Measurements from ENCODE around the gene ZNF580. TPM values are rescaled to one million over a fixed set of nuclear protein-coding genes. Genes with fewer than 3 reads are reported as not detected.

Gene ZNF580
- total and polyA plus RNA-seq, 10 of the 15 experiments (the other 5 are each of a cell fraction or from before 2014, with no cell fraction given) = 2.3 to 31.8 (median 10.0) TPM

DNA sequence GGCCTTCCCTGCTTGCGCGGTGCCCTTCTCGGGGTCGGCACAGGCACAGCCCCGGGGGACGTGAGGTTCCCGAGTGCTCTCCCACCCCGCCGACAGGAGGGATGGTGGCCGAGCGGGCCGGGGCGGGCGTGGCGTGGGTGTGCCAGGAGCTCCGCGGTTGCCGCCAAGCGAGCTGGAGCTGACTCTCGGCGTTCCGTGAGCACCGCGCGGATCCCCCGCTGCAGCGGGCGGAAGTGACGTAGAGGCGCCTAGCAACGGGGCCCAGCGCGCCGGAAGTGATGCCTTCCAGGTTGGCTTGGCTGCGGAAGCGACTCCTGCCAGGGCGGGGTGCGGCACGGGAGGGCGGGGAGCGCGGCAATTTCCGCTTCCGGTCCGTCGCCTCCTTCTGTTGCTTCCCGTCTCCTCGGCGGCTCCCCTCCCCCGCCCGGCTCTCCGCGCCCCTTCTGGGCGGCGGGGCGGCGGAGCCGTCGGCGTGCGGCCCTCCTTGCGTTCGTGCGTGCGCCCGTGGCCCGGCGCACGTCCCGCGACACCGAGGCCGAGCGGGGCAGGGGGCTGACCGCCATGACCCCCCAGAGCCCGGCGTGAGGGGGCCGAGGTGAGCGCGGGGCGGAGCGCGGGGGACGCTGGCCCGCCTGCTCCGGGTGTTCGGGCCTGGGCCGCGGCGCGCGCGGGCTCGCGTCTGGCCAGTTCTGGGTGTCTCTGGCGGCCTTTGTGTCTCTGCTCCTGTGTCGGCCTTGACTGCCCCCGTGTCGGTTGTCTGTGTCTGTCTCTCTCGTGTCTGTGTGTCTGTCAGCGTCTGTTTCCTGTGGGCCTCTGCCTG lies 34.2 kb downstream of the ZNF580 start, which contains the start of gene EPN1 (continued):
- TF ChIP-seq RAD51 (IDR thresholded peaks at IDR 0.05) = no peak
- TF ChIP-seq, protein P1, sequence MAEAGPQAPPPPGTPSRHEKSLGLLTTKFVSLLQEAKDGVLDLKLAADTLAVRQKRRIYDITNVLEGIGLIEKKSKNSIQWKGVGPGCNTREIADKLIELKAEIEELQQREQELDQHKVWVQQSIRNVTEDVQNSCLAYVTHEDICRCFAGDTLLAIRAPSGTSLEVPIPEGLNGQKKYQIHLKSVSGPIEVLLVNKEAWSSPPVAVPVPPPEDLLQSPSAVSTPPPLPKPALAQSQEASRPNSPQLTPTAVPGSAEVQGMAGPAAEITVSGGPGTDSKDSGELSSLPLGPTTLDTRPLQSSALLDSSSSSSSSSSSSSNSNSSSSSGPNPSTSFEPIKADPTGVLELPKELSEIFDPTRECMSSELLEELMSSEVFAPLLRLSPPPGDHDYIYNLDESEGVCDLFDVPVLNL (IDR thresholded peaks at IDR 0.05; ENCODE audit: low read depth, low read length) = no peak
- peak; percentile 30; the same call in 1 of the 2 replicates for TF ChIP-seq ATF2 (IDR thresholded peaks at IDR 0.05; ENCODE audit: low read length)
- TF ChIP-seq GATAD2B (conservative IDR thresholded peaks at IDR 0.05; ENCODE audit: low read depth) = peak; percentile 90
- TF ChIP-seq ATF7 (IDR thresholded peaks at IDR 0.05; ENCODE audit: low read depth) = no peak
- TF ChIP-seq TARDBP (IDR thresholded peaks at IDR 0.05; ENCODE audit: borderline replicate concordance) = no peak
- TF ChIP-seq SREBF2 (IDR thresholded peaks at IDR 0.05; ENCODE audit: low read length) = peak; percentile 63; the same call in 1 of the 2 replicates
- TF ChIP-seq LARP7 (IDR thresholded peaks at IDR 0.05) = peak; percentile 97
- TF ChIP-seq, protein P2, sequence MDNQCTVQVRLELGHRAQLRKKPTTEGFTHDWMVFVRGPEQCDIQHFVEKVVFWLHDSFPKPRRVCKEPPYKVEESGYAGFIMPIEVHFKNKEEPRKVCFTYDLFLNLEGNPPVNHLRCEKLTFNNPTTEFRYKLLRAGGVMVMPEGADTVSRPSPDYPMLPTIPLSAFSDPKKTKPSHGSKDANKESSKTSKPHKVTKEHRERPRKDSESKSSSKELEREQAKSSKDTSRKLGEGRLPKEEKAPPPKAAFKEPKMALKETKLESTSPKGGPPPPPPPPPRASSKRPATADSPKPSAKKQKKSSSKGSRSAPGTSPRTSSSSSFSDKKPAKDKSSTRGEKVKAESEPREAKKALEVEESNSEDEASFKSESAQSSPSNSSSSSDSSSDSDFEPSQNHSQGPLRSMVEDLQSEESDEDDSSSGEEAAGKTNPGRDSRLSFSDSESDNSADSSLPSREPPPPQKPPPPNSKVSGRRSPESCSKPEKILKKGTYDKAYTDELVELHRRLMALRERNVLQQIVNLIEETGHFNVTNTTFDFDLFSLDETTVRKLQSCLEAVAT (IDR thresholded peaks at IDR 0.05) = no peak
- no peak for TF ChIP-seq KAT2A (conservative IDR thresholded peaks at IDR 0.05; ENCODE audit: control insufficient read depth, low read depth, low read length)
- TF ChIP-seq EP300 (IDR thresholded peaks at IDR 0.05; ENCODE audit: borderline replicate concordance in 1 of 2, control insufficient read depth in 1 of 2, low read depth in 2 of 2, low read length in 2 of 2) = no peak
- TF ChIP-seq, protein P3, sequence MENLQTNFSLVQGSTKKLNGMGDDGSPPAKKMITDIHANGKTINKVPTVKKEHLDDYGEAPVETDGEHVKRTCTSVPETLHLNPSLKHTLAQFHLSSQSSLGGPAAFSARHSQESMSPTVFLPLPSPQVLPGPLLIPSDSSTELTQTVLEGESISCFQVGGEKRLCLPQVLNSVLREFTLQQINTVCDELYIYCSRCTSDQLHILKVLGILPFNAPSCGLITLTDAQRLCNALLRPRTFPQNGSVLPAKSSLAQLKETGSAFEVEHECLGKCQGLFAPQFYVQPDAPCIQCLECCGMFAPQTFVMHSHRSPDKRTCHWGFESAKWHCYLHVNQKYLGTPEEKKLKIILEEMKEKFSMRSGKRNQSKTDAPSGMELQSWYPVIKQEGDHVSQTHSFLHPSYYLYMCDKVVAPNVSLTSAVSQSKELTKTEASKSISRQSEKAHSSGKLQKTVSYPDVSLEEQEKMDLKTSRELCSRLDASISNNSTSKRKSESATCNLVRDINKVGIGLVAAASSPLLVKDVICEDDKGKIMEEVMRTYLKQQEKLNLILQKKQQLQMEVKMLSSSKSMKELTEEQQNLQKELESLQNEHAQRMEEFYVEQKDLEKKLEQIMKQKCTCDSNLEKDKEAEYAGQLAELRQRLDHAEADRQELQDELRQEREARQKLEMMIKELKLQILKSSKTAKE (IDR thresholded peaks at IDR 0.05; ENCODE audit: low read depth, poor library complexity, severe bottlenecking) = no peak
- TF ChIP-seq NKRF (conservative IDR thresholded peaks at IDR 0.05) = peak; percentile 92
- peak; percentile 64 for TF ChIP-seq E4F1 (IDR thresholded peaks at IDR 0.05; ENCODE audit: borderline replicate concordance, partially characterized antibody)
- TF ChIP-seq YBX1 (IDR thresholded peaks at IDR 0.05) = no peak
- TF ChIP-seq IKZF2 (IDR thresholded peaks at IDR 0.05) = no peak
- TF ChIP-seq, protein P4, sequence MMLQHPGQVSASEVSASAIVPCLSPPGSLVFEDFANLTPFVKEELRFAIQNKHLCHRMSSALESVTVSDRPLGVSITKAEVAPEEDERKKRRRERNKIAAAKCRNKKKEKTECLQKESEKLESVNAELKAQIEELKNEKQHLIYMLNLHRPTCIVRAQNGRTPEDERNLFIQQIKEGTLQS (IDR thresholded peaks at IDR 0.05; ENCODE audit: borderline replicate concordance, extremely low read depth, low read depth, low read length) = no peak
